K562 (cell line): Measurements from ENCODE around the gene TRMT1. TPM values are rescaled to one million over a fixed set of nuclear protein-coding genes. Genes with fewer than 3 reads are reported as not detected.

Source experiments
- ATAC-seq: fragments of 200-7000 bp; cut with Tn5 transposase; 3 replicates; pipeline ENCODE4 v1.9.1; 2020; ENCODE audit warnings: moderate library complexity
- BruUV-seq: library from RNA; stranded (reverse); fragments of 400-500 nt; replicated peaks from 2 replicates; lab custom pipeline; 2021; lab: Mats Ljungman, UMichigan
- CTCF ChIA-PET: fragments of 300-600 bp; formaldehyde crosslinking; extraction: SDS; loops from one replicate; lab custom pipeline; 2021; ENCODE audit warnings: low intra/inter-chr PET ratio; lab: Yijun Ruan, JAX
- POLR2A ChIA-PET: fragments of 300-600, 350-650 bp; sonication (Branson Sonifier 250); formaldehyde crosslinking; extraction: SDS; loops from one replicate; lab custom pipeline; 2021; ENCODE audit warnings: antibody characterized with exemption, inconsistent platforms; lab: Yijun Ruan, JAX
- DNase-seq, 4 experiments: peaks; one replicate each; pipeline versions ENCODE4 v3.0.0 to v3.0.0-alpha.2; 2011 to 2018; ENCODE audit warnings: low spot score in 3 of 4, mixed read lengths in 3 of 4; ENCODE audit errors: extremely low read depth in 1 of 4
- FAIRE-seq: peaks from 2 replicates; lab custom pipeline; 2011; peaks lifted over from hg19 to GRCh38; lab: Jason Lieb, UNC
- H2AFZ ChIP-seq: 2 replicates; pipeline ENCODE4 v1.6.0; 2011; ENCODE audit warnings: low read depth, low read length, control low read depth, inconsistent platforms
- H3K27ac ChIP-seq: fragments of 200-600 bp; 3 replicates; pipeline ENCODE4 v1.8.0; 2011; ENCODE audit warnings: low read depth, mild to moderate bottlenecking, control low read depth, inconsistent platforms, low read length, moderate library complexity, mixed read lengths; ENCODE audit errors: extremely low read depth
- H3K27me3 ChIP-seq, 2 experiments: fragments of 300-600 bp in 1 of 2; 2 replicates in 1 of 2; 3 replicates in 1 of 2; pipeline versions ENCODE4 v1.6.0 to v1.8.0; 2011; ENCODE audit warnings: inconsistent platforms in 2 of 2, low read length in 2 of 2, mild to moderate bottlenecking in 1 of 2, mixed read lengths in 1 of 2, moderate library complexity in 1 of 2; ENCODE audit not compliant: control insufficient read depth in 2 of 2, insufficient read depth in 2 of 2
- H3K36me3 ChIP-seq: fragments of 300-600 bp; 3 replicates; pipeline ENCODE4 v1.8.0; 2011; ENCODE audit warnings: mild to moderate bottlenecking, low read length, inconsistent platforms; ENCODE audit not compliant: control insufficient read depth, insufficient read depth
- H3K4me1 ChIP-seq, 2 experiments: fragments of 200-600 bp in 1 of 2; replicated peaks in 1 of 2; 2 replicates in 1 of 2; 3 replicates in 1 of 2; pipeline versions ENCODE4 v1.5.1 to v1.8.0; 2011; ENCODE audit warnings: inconsistent platforms in 2 of 2, low read length in 2 of 2, mild to moderate bottlenecking in 1 of 2, mixed read lengths in 1 of 2, moderate library complexity in 1 of 2; ENCODE audit not compliant: control insufficient read depth in 2 of 2, insufficient read depth in 2 of 2
- H3K4me2 ChIP-seq: 2 replicates; pipeline ENCODE4 v1.6.1; 2011; ENCODE audit warnings: low read length, control low read depth, inconsistent platforms, mixed read lengths; ENCODE audit not compliant: insufficient read depth
- H3K4me3 ChIP-seq: fragments of 200-600 bp; sonication (generic), shearing (Covaris generic); 2 replicates; pipeline ENCODE4 v1.5.1; 2016; ENCODE audit warnings: control low read depth, inconsistent platforms
- H3K79me2 ChIP-seq: fragments of 200-600 bp; 3 replicates; pipeline ENCODE4 v1.8.0; 2011; ENCODE audit warnings: low read length, inconsistent platforms; ENCODE audit not compliant: control insufficient read depth, insufficient read depth
- H3K9ac ChIP-seq, 2 experiments: 2 replicates each; pipeline versions ENCODE4 v1.6.0 to v1.6.1; 2011; ENCODE audit warnings: low read depth in 2 of 2, low read length in 2 of 2, control low read depth in 1 of 2, inconsistent platforms in 1 of 2, mild to moderate bottlenecking in 1 of 2, mixed read lengths in 1 of 2; ENCODE audit not compliant: insufficient read depth in 1 of 2
- H3K9me1 ChIP-seq: one replicate; pipeline ENCODE4 v1.6.0; 2011; ENCODE audit warnings: inconsistent platforms, mild to moderate bottlenecking, low read length, moderate library complexity; ENCODE audit not compliant: control insufficient read depth, insufficient read depth
- H3K9me3 ChIP-seq: replicated peaks from 2 replicates; pipeline ENCODE4 v1.5.1; 2011; ENCODE audit warnings: low read depth, low read length, inconsistent platforms; ENCODE audit not compliant: control insufficient read depth, insufficient read depth
- H4K20me1 ChIP-seq: replicated peaks from 2 replicates; pipeline ENCODE4 v1.6.1; 2011; ENCODE audit warnings: low read length, inconsistent platforms, mixed read lengths; ENCODE audit not compliant: control insufficient read depth, insufficient read depth
- BHLHE40 ChIP-seq: IDR thresholded peaks from 2 replicates; pipeline ENCODE4 v1.6.1; 2011; ENCODE audit warnings: low read length, improper control_type of control experiment
- CXXC5 ChIP-seq: fragments of 250-450 bp; sonication (Bioruptor Pico); IDR thresholded peaks from 2 replicates; pipeline ENCODE4 v1.8.0; 2022; ENCODE audit warnings: inconsistent platforms, mild to moderate bottlenecking, moderate library complexity
- ELF4 ChIP-seq: fragments of 450-650 bp; formaldehyde crosslinking; IDR thresholded peaks from 2 replicates; pipeline ENCODE4 v1.4.0; 2022; ENCODE audit warnings: missing genetic modification characterization
- FOXK2 ChIP-seq, 2 experiments: fragments of 450-650 bp; IDR thresholded peaks in 1 of 2; conservative IDR thresholded peaks in 1 of 2; 2 replicates each; pipeline ENCODE4 v1.6.1; 2016; ENCODE audit warnings: low read depth in 2 of 2, mild to moderate bottlenecking in 1 of 2
- HDAC1 ChIP-seq, 2 experiments: fragments of 450-650 bp; IDR thresholded peaks; 2 replicates each; pipeline ENCODE4 v1.6.1; 2016 to 2017; ENCODE audit warnings: inconsistent platforms in 1 of 2, mild to moderate bottlenecking in 1 of 2, moderate library complexity in 1 of 2
- HLTF ChIP-seq: fragments of 450-650 bp; IDR thresholded peaks from 2 replicates; pipeline ENCODE4 v1.6.1; 2016
- KAT7 ChIP-seq: sonication (generic); formaldehyde crosslinking; IDR thresholded peaks from 2 replicates; pipeline ENCODE4 v1.8.0; 2022; ENCODE audit warnings: missing genetic modification reagents, mild to moderate bottlenecking, borderline replicate concordance
- L3MBTL2 ChIP-seq: fragments of 450-650 bp; IDR thresholded peaks from 2 replicates; pipeline ENCODE4 v1.6.1; 2016; ENCODE audit warnings: mild to moderate bottlenecking, moderate library complexity
- ZNF12 ChIP-seq: sonication (generic); formaldehyde crosslinking; IDR thresholded peaks from 2 replicates; pipeline ENCODE4 v1.4.0; 2020; ENCODE audit warnings: mild to moderate bottlenecking, missing genetic modification reagents
- ZNF282 ChIP-seq: sonication (generic); formaldehyde crosslinking; IDR thresholded peaks from 2 replicates; pipeline ENCODE4 v1.8.1; 2023; ENCODE audit warnings: missing genetic modification reagents
- ZNF766 ChIP-seq: fragments of 200-800 bp; sonication (Bioruptor generic); conservative IDR thresholded peaks from 2 replicates; pipeline ENCODE4 v1.6.1; 2016; ENCODE audit warnings: missing genetic modification characterization, missing compliant biosample characterization
- WGBS: fragments of 100-300 bp; shearing (Covaris generic); methylation state at CpG from one replicate; pipeline ENCODE4 v1.1.6; 2016; ENCODE audit warnings: low coverage, mixed read lengths; ENCODE audit not compliant: insufficient coverage; ENCODE audit errors: missing lambda C conversion rate; 5-methylcytosine and 5-hydroxymethylcytosine counted together
- in situ Hi-C: fragments of 300-500 bp; cut with MboI; formaldehyde crosslinking; loops from 4 replicates; pipeline ENCODE4 v1.15.0; 2018; ENCODE audit warnings: inconsistent platforms, mixed read lengths
- intact Hi-C: fragments of 100-400 bp; cut with micrococcal nuclease; formaldehyde crosslinking; loops from 2 replicates; pipeline ENCODE4 v1.14.2; 2022
- polyA plus RNA-seq, 8 experiments: library from polyadenylated mRNA; depleted of rRNA in 4 of 8; stranded (reverse) in 5 of 8; unstranded in 3 of 8; fragments of >200 nt; fragmentation: Nextera tagmentation in 2 of 8; fragmentation: Illumina TruSeq in 1 of 8; extraction: Ambion mirVana in 2 of 8; extraction: Trizol in 1 of 8; gene quantifications; 2 replicates each; pipeline versions ENCODE4 v1.2.1 to v1.2.3, GENCODE V29; 2011 to 2014; ENCODE audit warnings: inconsistent platforms in 1 of 8, missing spikeins in 1 of 8
- total RNA-seq, 7 experiments: library from RNA; depleted of rRNA in 6 of 7; stranded (reverse); fragments of >200 nt in 6 of 7; fragmentation: Illumina TruSeq in 2 of 7; extraction: Trizol in 2 of 7; gene quantifications; 2 replicates each; pipeline versions ENCODE4 v1.2.1 to v1.2.3, GENCODE V29; 2011 to 2021; ENCODE audit warnings: low replicate concordance in 1 of 7
- TF ChIP-seq, protein P1 (sequence below): fragments of 200-800 bp; sonication (Bioruptor generic); IDR thresholded peaks from 2 replicates; pipeline ENCODE4 v1.6.1; 2017; ENCODE audit warnings: missing genetic modification characterization, missing compliant biosample characterization
- TF ChIP-seq, protein P2 (sequence below): sonication (generic); formaldehyde crosslinking; IDR thresholded peaks from 2 replicates; pipeline ENCODE4 v1.9.0; 2022; ENCODE audit warnings: mild to moderate bottlenecking, missing genetic modification reagents
- TF ChIP-seq, protein P3 (sequence below): sonication (generic); formaldehyde crosslinking; IDR thresholded peaks from 2 replicates; pipeline ENCODE4 v1.5.0; 2020; ENCODE audit warnings: missing genetic modification reagents

Gene TRMT1
- total and polyA plus RNA-seq, 9 of the 15 experiments (the other 6 are each of a cell fraction or from before 2014, with no cell fraction given), result 5.8 to 158 (median 54.3) TPM

- no peak overlapping the region; the same call in 2 of the 3 replicates for H3K27ac ChIP-seq
- intact Hi-C loops, result no loop called here
- H3K4me1 ChIP-seq, result peaks cover 38 to 88% of the 10 kb centered on the region in 2 experiments
- DNase-seq, result peak in 3 of 4 experiments; percentile 21 to 31 (median 31)
- 64% methylated on average over 5 of the region's 6 CpGs for WGBS
- peaks cover 5% of the 10 kb centered on the region; the same call in 1 of the 3 replicates for H3K36me3 ChIP-seq
- no peaks in the 10 kb centered on the region for H3K9me3 ChIP-seq
- FAIRE-seq, result peak; percentile 40
- H4K20me1 ChIP-seq, result no peaks in the 10 kb centered on the region
- H2AFZ ChIP-seq, result no peak overlapping the region
- no peaks in the 10 kb centered on the region for H3K27me3 ChIP-seq
- TF ChIP-seq, protein P1, sequence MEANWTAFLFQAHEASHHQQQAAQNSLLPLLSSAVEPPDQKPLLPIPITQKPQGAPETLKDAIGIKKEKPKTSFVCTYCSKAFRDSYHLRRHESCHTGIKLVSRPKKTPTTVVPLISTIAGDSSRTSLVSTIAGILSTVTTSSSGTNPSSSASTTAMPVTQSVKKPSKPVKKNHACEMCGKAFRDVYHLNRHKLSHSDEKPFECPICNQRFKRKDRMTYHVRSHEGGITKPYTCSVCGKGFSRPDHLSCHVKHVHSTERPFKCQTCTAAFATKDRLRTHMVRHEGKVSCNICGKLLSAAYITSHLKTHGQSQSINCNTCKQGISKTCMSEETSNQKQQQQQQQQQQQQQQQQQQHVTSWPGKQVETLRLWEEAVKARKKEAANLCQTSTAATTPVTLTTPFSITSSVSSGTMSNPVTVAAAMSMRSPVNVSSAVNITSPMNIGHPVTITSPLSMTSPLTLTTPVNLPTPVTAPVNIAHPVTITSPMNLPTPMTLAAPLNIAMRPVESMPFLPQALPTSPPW (CRISPR knock-in tag), result peak; percentile 62; the same call in 1 of the 2 replicates
- TF ChIP-seq, protein P2, sequence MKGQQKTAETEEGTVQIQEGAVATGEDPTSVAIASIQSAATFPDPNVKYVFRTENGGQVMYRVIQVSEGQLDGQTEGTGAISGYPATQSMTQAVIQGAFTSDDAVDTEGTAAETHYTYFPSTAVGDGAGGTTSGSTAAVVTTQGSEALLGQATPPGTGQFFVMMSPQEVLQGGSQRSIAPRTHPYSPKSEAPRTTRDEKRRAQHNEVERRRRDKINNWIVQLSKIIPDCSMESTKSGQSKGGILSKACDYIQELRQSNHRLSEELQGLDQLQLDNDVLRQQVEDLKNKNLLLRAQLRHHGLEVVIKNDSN (CRISPR knock-in tag), result 0 out of 2 replicates have a peak, but pooled peaks have one; percentile 22
- 0 out of 2 replicates have a peak, but pooled peaks have one; percentile 13 for TF ChIP-seq ZNF766 (CRISPR knock-in tag)
- TF ChIP-seq FOXK2 (conservative IDR thresholded peaks at IDR 0.05 in 1 of 2, IDR thresholded peaks at IDR 0.05 in 1 of 2; ENCODE audit: low read depth in 2 of 2), result peak in 1 of 2 experiments; percentile 26; a peak in 2 of 4 replicates
- TF ChIP-seq, protein P3, sequence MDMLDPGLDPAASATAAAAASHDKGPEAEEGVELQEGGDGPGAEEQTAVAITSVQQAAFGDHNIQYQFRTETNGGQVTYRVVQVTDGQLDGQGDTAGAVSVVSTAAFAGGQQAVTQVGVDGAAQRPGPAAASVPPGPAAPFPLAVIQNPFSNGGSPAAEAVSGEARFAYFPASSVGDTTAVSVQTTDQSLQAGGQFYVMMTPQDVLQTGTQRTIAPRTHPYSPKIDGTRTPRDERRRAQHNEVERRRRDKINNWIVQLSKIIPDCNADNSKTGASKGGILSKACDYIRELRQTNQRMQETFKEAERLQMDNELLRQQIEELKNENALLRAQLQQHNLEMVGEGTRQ, result 0 out of 2 replicates have a peak, but pooled peaks have one; percentile 18
- TF ChIP-seq HDAC1 (IDR thresholded peaks at IDR 0.05), result peak in 1 of 2 experiments; percentile 25; a peak in 1 of 4 replicates
- TF ChIP-seq ZNF12, result no peak
- peak; percentile 86 for TF ChIP-seq BHLHE40
- peak; percentile 44; the same call in 1 of the 2 replicates for TF ChIP-seq L3MBTL2
- 0 out of 2 replicates have a peak, but pooled peaks have one; percentile 17 for TF ChIP-seq ELF4 (CRISPR knock-in tag)
- 0 out of 2 replicates have a peak, but pooled peaks have one; percentile 9 for TF ChIP-seq KAT7 (CRISPR knock-in tag)
- TF ChIP-seq HLTF, result no peak
- no peak for TF ChIP-seq ZNF282
- TF ChIP-seq CXXC5 (CRISPR knock-in tag), result peak; percentile 44; the same call in 1 of the 2 replicates
- TF ChIP-seq, all 486 proteins: peak for 11
- Histone ChIP-seq H3K9me1 (peaks cover 5% of the 10 kb centered on the region), H3K4me3 (no peak overlapping the region), H3K4me2 (no peak overlapping the region; the same call in 1 of the 2 replicates), H3K79me2 (peaks cover 26% of the 10 kb centered on the region; the same call in 2 of the 3 replicates), H3K9ac (peak overlapping the region; percentile 21 to 89; a peak in 2 of 4 replicates)
- ChIA-PET POLR2A (interaction anchor here (0.7 to 3.4 kb wide), 6 partner anchors 9 to 306 kb away, joined by 3 to 20 read pairs (median 6); no protein-coding TSS in a partner anchor), CTCF (interaction anchor here (0.6 kb wide), 1 partner anchor 24 kb away, joined by 3 read pairs; no protein-coding TSS in a partner anchor)
- in situ Hi-C loops, result no loop called here
- ATAC-seq, result no peak
- BruUV-seq, result no TSS peak
Observed at GRCh38 chr19:13068085-13068846, 48.3 kb downstream of the TRMT1 start.
